GM18519 (cell line): Measurements from ENCODE around the gene MAP4.

Experiments
- ATAC-seq: cut with Tn5 transposase; IDR thresholded peaks from one replicate; pipeline ENCODE4 v1.9.1; 2021; ENCODE audit warnings: mild to moderate bottlenecking, moderate library complexity; ENCODE audit not compliant: unreplicated experiment, low FRiP score

The MAP4 gene

GRCh38 chr3:47868306-47868705, 147.9 kb downstream of the MAP4 start:
- no peak for ATAC-seq

DNA sequence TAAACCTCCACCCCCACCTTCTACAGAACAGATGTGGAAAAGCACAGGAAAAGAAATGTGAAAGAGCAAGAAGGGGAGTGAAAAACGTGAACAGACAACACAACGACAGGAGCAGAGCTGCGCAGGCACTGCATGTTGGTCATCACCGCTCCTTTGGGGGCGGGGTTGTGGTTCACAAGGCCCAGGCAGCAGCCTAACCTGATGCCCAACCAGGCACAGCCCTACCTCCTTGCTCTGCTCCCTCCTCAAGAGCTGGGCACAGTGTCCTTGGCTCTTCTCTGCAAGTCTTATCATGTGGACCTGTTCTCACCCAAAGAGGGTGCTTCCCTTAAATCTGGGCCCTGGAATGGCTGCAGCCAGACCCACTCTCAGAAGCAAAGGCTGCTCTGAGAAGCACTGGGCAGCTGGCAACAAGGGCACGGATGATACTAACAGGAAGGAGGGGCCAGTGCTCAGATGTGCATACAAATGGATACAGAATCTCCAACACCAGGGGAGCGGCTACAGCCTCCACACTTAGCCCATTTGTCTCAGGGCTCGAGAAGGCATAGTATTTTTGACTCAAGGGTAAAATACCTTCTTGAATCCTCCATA, 148.7 kb downstream of the MAP4 start:
- ATAC-seq: no peak

DNA sequence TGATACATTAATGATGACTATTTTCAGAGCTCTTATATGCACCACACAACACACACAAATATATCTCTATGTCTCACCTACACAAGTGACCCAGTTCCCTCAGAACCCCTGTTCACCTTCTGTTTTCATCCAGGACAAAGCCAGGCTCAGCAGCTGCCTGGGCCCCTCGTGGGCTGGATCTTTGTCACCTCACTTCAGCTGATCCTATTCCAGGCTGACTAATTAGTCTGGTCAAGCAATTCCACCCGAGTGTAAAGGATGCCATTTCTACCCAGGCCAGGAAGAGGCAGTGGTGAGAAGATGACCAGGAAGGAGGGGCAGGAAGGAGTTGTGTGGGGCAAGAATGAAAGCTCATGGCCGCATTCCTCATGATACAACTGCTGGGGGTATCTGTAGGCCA, 151.0 kb downstream of the MAP4 start:
- no peak for ATAC-seq

- ATAC-seq: no peak
These were observed 152.7 kb downstream of the MAP4 start for GRCh38 chr3:47863391-47864128.

GRCh38 chr3:47859956-47860605, 156.1 kb downstream of the MAP4 start:
- ATAC-seq: no peak

GRCh38 chr3:47857151-47857550, 159.1 kb downstream of the MAP4 start:
- ATAC-seq: no peak

- no peak for ATAC-seq
These were observed 159.5 kb downstream of the MAP4 start for GRCh38 chr3:47856669-47857068.

- ATAC-seq: no peak
These were observed 160.5 kb downstream of the MAP4 start for GRCh38 chr3:47855461-47856383.

DNA sequence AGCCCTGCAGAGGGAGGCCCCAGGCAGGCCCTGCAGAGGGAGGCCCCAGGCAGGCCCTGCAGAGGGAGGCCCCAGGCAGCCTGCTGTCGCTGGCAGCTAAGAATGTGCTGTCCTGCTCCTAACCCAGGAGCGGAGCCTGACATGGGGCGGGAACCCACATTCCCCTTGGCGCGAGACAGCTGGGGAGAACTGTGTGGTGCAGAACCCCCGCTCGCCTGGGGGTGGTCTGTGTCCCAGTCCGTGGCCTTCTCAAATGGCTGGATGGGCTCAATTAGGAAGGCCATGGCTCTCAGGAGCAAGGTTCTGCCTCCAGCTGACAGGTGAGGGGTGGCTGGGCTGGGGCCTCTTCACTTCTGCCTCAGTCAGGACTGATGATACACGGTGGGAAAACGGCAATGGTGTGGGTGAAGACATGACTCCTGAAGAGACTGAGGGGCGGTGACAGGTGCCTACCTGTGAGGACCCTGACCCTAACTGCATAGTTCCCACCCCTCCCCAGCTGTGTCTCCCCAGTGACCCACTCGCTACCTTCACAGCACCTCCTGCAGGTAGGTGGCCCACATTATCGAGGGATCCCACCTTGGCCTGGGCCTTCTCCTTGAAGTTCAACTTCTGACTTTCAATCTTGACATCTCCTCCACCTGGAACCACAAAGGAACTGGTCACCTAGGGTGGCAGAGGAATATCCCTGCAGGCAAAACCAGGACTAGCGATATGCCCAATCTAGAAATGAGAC, 161.3 kb downstream of the MAP4 start:
- no peak for ATAC-seq

DNA sequence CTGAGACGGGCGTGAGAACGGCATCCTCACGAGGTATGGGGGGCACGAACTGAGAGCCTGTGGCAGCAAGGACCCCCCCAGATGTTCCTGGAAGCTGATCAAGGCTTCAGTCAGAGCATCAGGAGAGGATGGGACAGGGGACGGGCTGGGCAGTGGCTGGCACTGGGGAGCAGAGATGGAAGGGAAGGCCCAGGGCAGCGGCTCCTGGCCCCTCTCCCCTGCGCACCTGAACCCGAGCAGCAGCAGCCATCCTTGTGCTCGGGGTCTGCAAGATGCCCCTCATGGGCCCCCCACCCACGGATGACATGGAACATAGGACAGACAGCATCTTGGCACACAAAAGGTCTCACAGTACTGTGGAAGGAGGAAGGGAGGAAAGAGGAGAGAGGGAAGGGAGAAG, 161.9 kb downstream of the MAP4 start:
- ATAC-seq: no peak

- no peak for ATAC-seq
These were observed 163.3 kb downstream of the MAP4 start for GRCh38 chr3:47852604-47853602.

GRCh38 chr3:47851888-47852603, 164.2 kb downstream of the MAP4 start:
- ATAC-seq: no peak

DNA sequence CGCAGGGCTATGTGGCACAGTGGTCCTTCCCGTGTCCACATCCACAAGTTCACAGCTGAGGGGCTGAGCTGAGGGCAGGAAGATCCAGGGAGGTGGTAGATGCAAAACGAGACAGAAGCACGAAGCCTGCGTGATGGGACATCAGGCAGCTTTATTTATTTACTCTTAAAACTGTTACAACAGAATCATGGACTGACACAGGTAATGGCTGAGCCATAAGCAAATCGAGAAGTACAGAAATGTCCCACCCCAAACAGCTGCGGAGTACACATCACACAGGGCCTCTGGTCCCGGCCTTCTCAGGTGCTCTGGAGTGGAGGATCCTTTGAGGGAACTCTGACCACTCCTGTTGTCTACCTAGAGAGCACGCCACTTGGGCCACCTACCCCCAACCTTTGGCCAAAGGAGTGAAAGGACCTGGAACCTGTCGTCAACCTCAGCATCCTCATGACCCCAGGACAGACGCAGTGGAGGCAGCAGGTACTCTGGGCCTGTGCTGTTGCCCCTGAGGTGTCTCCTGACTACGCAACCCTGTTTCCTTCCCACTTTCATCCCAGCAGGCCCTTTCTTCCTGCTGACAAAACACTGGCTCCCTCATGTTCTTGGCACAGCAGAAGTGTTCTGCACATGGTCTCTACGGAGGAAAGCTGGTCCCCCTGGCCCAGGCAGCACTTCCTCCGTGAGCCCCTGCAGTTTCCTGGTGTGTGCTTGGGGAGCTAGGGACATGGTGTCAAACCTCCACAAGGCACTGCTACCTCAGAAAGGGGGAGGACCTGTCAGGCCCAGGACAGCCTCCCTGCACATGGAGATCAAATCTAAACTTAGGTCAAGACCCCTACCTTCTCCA, 165.4 kb downstream of the MAP4 start:
- no peak for ATAC-seq

DNA sequence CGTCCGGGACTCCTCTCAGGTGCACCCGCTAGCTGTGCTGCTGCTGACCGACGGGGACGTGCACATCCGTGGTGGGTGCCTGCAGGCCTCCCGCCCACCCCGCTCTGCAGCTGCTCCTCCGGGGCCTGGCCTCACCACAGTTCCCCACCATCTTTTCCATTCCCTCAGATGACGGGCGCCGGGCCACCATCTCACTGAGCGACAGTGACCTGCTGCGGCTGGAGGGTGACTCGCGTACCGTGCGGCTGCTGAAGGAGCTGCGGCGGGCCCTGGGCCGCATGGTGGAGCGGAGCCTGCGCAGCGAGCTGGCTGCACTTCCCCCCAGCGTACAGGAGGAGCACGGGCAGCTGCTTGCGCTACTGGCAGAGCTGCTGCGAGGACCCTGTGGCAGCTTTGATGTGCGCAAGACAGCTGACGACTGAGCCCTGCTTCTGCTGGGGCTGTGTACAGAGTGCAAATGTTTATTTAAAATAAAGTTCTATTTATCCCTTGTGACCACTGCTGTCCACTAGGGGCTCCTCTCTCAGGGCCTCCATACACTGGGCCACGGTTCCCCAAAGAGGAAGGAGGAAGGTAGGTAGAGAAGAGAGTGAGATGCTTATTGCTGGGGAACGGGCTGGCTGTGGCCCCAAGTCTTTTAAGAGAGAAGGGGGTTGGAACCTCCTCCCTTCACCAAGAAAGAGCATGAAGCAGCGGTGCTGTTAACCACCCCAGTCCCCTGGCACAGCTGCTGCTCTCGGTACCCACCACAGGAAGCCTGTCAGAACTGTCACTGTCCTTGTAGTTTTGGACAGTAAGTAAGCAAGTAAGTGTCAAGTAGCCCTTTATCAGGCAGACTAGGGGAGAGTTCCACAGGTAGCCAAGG, 166.3 kb downstream of the MAP4 start:
- no peak for ATAC-seq

DNA sequence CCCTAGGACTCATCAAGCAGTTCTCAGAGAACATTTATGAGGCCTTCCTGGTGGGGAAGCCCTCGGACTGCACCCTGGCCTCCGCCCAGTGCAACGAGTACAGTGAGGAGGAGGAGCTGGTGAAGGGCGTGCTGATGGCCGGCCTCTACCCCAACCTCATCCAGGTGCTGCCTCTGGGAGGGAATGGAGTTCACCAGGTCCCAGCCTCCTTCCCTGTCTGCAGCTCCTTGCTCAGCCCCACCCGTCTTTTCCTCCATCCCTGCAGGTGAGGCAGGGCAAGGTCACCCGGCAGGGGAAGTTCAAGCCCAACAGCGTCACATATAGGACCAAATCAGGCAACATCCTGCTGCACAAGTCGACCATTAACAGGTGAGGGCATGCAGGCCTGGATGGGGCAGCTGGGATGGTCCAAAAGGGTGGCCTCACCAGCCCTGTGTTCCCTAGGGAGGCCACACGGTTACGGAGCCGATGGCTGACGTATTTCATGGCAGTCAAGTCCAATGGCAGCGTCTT, 167.0 kb downstream of the MAP4 start:
- no peak for ATAC-seq

DNA sequence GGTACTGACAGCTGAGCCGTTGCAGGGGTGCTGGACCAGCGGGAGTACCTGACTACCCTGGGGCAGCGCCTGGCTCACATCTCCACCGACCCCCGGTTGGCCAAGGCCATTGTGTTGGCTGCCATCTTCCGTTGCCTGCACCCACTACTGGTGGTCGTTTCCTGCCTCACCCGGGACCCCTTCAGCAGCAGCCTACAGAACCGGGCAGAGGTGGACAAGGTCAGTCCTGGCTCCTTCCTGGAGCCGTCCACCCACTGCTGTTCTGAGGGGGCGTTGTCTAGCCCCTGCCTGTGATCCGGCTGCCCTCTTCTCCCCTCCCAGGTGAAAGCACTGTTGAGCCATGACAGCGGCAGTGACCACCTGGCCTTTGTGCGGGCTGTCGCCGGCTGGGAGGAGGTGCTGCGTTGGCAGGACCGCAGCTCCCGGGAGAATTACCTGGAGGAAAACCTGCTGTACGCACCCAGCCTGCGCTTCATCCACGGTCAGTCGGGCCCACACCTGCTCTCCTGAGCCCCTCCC, 167.6 kb downstream of the MAP4 start:
- ATAC-seq: no peak
